Hindlimb muscle (tissue), 1 donor: Measurements from ENCODE around the gene ZNF648. TPM values are rescaled to one million over a fixed set of nuclear protein-coding genes. Genes with fewer than 3 reads are reported as not detected.
"Not testable (repeated sequence)": the region's sequence is repeated elsewhere in the genome, so short reads cannot be mapped to it uniquely, and the experiment has no call there.

Source experiments
- DNase-seq: peaks from one replicate; pipeline ENCODE4 v3.0.0-alpha.2; 2013
- polyA plus RNA-seq: library from polyadenylated mRNA; unstranded; fragments of 120-200 nt; gene quantifications from one replicate; pipeline ENCODE4 v1.2.1, GENCODE V29; 2013; ENCODE audit not compliant: insufficient read length

Gene ZNF648
- polyA plus RNA-seq, 1 donor, result not detected

DNA sequence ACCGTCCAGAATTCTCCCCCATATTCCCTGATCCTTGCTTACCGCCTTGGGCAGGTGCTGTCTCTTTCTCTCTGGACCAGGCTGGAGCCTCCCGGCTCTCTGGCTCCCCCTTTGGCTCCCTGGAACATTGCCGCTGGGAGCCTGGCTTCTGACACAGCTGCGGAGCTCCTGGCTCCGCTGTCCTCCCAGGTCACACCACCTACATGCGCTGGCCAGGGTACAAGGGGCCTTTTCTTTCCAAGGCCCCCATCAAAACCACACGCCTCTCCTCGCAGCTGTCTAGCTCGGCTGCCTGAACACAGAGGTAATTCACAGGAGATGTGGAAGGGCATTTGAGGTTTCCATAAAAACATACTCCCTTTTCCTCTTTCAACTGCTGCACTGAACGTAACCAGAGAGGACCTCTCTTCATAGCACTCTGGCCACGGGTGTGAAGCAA is 7.5 kb upstream of the ZNF648 start:
- DNase-seq, result peak; percentile 35

GRCh38 chr1:182066934-182067333 is 5.4 kb upstream of the ZNF648 start:
- no peak for DNase-seq

DNA sequence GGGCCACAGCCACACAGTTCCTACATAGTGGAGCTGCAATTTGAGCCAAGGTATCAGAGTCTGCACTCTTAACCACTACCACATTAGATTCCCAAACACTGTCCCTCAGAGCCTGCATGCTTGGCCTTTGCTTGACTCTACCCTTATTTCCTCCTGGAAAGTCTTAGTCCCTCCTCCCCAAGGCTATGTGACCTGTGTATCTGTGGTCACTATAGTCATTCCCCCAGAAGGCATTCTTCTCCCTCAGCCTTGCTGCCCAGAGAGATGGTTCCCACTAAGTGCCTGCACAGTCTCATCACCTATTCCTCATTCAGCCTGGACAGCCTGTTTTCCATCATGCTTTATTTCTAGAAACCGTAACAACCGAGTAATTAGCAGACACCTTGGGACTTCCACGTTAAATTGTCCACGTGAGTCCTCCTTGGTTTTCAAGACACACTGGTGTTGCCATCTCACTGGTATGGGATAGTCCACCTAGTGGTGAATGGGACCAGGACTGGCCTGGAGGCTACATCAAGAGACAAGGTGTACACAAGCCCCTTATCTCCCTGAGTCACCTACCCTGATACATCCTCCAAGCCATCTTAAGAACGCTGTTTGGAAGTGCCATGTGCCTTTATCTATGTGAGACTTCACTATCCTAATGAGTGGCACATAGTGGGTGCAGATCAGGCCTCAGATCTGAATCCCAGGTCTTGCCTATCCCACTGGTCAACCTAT is 3.8 kb upstream of the ZNF648 start:
- DNase-seq, result no peak

DNA sequence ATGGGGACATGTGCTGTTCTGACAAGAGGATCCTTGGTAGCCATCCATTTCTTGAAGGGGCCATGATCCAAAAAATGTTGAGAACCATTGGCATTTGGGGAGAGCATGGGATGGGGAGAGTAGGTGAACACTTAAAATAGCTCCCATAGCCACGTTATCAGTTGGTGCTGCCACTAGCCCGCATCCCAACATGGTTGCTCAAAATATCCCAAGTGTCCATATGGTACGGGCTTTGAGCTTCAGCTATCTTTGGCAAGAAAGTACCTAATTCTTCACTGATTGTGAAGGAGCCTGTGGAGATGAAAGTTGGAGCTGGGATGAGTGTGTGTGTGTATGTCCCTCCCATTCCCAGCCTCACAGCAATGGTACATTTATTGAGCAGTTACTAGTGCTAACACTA is 3.1 kb upstream of the ZNF648 start:
- no peak for DNase-seq

DNA sequence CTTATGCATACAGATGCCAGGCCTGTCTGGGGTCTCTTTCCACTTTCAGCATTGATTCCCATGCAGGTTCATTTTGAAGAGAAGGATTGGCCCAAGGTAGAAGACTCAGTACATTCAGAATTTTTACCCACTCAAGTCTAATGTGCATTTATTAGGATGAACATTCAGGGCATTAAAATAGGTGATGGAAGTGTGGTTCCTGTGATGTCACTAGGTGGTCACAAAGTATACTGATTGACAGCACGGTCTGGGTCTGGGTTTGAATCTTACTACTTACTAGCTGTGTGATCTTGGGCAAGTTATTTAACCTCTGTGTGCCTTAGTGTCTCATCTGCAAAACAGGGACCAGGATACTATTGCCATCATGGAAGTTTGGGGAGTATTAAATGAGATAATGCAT is 711 bp upstream of the ZNF648 start:
- no peak for DNase-seq

DNA sequence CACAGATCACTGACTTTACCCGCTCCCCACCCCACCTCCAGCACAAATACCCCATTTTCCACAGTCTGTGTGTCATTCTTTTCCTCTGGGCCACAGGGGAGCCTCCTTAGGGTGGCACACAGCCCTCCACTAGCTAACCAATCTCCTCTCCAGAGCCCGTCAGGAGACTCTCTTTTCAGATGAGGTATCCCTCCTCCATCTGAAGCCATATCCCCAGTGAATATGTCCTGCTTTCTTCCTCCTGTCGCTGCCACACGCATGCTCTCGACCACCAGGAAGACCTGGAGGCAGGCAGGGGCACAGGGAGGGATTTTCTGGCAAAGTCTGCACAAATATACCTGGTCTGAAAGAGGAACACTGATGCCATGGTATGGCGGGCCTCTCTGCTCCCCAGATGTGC is 635 bp downstream of the ZNF648 start:
- DNase-seq, result no peak

DNA sequence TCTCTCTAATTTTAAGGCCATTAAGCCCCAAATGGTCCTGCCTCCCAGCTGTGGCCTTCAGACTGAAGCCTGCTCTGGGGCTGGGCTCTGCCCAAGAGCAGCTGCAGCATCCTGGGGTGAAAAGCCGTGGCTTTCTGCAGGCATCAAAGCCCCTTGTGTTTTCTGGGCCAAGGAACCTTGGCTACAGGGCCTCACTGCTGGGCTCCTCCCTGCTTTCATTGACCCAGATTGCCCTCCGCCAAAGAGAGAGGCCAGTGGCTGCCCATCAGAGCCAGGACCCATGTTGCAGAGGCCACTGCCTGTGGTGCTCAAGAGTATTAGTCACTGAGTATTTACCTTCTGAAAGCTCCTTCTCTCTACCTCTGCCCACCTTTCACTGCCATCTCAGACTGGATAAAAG is 1.6 kb downstream of the ZNF648 start:
- no peak for DNase-seq

GRCh38 chr1:182056601-182057366 is 4.7 kb downstream of the ZNF648 start:
- no peak for DNase-seq

DNA sequence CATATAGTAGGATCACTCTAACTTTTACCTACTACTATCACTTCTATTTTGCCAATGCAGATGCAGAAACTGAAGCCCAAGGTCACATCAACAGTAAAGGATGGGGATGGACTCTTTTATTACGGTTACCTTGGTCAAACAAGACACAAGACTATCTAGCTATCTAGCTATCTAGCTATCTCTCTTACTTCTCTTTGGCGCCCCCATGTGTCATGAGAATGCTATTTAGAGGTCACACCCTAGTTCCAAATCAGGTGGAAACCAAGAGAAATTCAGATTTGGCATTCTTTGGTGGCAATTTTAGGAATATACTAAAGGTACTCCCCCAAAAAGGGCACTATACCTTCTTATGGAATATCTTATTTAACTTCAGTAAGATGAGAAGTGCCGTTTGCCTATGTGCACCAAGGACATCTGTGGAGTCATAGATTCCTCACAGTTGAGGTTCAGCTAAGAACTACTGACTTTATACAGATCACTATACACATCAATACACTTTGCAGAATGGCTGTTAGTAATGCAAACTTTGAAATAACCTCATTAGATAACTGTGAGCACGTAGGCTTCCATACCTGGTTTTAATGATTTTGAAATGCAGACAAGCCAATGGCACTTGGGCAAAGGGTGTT is 6.7 kb downstream of the ZNF648 start:
- no peak for DNase-seq

DNA sequence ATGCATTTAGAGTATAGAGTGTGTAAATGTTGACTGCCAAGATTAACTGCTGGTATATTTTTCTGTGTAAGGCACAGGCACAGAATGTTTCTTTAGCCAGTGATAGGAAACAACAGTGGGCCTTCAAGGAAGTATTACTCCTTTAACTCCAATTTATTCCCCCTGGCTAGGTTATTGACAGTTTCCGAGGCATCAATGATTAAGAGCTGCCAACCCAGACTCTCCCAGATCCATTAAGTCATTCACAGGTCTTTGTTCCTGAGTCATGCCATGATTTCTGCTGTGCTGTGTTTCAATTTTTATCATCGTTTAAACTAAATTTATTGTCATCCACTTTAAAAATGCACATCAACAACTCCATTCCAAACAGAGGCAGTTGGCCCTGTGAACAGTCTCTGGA is 9.2 kb downstream of the ZNF648 start:
- DNase-seq, result no peak

DNA sequence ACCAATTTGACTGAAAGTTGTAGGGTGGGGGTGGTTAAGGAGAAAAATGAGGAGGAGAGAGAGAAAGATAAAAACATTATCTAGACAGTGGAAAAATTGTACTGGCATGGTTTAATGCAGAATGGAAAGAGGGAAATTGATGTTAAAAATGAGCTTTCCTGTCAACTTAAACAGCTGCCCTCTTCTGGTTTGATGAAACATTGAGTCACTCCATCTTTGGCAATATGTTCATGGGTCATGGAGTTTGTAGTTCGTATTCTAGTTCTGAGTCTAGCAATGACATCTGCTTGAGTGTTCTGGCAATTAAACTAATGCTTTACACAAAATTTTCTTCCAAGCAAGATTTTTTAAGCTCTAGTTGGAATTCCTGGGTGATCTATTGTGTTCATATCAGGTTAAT is 9.6 kb downstream of the ZNF648 start:
- no peak for DNase-seq

DNA sequence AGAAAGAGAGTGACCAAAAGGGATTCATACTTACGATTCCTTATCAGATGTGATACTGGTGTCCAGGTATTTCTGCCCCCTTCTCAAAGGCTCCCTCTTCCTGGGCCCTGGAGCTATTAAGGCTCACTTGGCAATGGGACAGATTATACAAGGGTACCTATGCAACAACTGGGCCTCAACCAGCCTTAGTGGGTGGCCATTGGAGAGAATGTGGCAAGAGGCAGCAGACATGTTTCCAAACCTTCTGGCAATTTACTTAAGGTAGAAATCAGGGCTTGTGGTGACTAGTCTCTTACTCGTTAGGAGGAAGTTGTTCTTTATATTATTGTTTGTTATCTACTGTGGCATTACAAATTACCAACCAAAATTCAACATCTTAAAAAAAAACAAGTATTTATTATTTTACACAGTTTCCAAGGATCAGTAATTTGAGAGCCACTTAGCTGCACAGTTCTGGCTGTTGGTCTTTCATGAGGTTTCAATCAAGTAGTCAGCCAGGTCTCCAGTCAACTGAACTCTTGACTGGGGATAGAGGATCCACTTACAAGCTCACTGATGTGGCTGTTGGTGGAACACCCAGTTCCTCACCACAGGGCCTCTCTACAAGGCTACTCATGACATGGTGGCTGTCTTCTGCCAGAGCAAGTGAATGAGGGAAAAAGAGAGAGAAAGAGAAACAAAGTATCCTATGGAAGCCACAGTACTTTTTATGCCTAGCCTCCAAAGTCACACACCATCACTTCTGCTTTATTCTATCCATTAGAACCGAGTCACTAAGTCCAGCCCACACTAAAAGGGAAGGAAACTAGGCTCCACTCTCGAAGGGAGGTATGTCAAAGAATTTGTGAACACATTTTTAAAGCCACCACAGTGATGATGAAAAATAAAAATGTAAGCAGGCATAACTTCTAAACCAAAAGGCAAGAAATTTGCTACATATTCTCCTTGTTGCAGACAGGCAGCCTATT is 10.7 kb downstream of the ZNF648 start:
- no peak for DNase-seq

- no peak for DNase-seq
Measured at GRCh38 chr1:182048562-182048961, 12.9 kb downstream of the ZNF648 start.

- no peak for DNase-seq
Measured at GRCh38 chr1:182046763-182047162, 14.7 kb downstream of the ZNF648 start.

- not testable (repeated sequence) for DNase-seq
Measured at GRCh38 chr1:182045481-182045880, 16.0 kb downstream of the ZNF648 start.

DNA sequence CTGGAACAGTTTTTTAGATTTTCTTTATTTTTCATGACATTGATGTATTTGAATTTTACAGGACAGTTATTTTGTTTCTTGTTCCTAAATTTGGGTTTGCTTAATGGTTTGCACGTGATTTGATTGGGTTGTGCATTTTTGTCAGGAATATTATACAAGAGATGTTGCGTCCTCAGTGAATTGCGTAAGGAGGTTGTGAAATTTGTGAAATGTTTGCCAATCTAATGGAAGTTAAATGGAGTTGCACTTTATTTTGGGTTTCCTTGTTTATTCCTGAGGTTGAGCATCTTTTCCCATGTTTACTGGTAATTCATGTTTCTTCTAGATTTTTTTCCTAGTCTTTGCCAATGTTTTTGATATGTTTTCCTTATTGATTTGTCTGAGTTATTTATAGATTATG is 19.9 kb downstream of the ZNF648 start:
- no peak for DNase-seq

GRCh38 chr1:182038220-182038619 is 23.3 kb downstream of the ZNF648 start:
- DNase-seq, result no peak

GRCh38 chr1:182035097-182035770 is 26.3 kb downstream of the ZNF648 start:
- DNase-seq, result no peak

GRCh38 chr1:182032251-182032650 is 29.3 kb downstream of the ZNF648 start:
- DNase-seq, result no peak

DNA sequence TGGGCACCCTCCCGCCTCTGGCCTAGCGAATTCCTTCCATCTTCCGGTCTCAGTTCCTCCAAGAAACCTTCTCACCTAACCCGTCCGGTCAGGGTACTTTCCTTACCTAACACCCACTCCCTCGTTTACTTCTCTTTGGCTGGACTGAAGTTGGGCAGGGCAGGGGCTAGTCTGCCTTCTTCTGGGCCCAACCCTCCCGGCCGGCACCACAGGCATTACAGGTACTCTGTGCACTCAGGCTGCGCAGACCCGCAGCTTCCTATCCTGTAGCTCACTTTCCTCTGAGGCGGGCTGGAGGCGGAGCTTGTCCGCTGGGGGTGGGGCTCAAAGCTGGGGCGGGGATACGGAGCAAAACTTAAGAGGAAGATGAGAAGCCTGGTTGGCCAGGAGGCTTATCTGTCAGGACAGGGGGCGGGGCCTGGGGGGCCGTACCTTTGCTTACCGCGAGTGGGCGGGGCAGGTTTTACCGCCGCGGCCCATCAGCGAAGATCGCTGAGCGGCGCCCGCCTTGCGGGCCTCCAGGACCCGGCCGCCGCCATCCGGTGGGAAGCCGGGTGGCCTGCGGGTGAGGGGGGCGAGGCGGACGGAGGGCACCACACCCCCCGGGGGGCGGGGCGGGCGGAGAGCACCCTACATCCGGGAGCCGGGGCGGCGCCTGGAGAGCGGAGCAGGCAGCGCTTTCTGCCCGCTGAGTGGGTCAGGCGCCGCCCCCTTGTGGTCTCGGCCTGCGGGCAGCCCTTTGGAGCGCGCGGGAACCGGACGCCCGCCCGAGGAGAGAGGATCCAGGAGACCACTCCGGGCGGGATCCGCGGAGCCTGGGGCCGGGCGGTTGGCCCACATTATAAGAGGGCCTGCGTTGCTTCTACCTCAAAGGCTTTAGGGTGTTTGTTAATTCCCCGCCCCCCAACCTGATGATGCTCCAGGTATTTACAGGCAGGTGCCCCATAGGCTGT is 31.9 kb downstream of the ZNF648 start:
- peak; percentile 91 for DNase-seq

- DNase-seq, result no peak
Measured at GRCh38 chr1:182029002-182029378, 32.5 kb downstream of the ZNF648 start.
